SIG-M5 (cell line): Measurements from ENCODE around the gene UGT2A1.

Experiments used
- DNase-seq: peaks from one replicate; lab custom pipeline; 2025; lab: John Stamatoyannopoulos, UW

Gene UGT2A1

GRCh38 chr4:69589884-69590283 is 63.2 kb downstream of the UGT2A1 start:
- DNase-seq = no peak

GRCh38 chr4:69584135-69584534 is 68.9 kb downstream of the UGT2A1 start:
- no peak for DNase-seq

- DNase-seq = no peak
Observed at GRCh38 chr4:69583543-69583942, 69.5 kb downstream of the UGT2A1 start.

GRCh38 chr4:69577245-69577644 is 75.8 kb downstream of the UGT2A1 start:
- DNase-seq = no peak

GRCh38 chr4:69576251-69576877 is 76.7 kb downstream of the UGT2A1 start:
- no peak for DNase-seq

GRCh38 chr4:69568787-69569186 is 84.3 kb downstream of the UGT2A1 start:
- no peak for DNase-seq

- DNase-seq = no peak
Observed at GRCh38 chr4:69563424-69563823, 89.6 kb downstream of the UGT2A1 start.

GRCh38 chr4:69549651-69550050 is 103.4 kb downstream of the UGT2A1 start:
- DNase-seq = no peak

GRCh38 chr4:69546134-69546765 is 106.8 kb downstream of the UGT2A1 start:
- DNase-seq = no peak
